Measurements from ENCODE around the gene LINC01488.

LINC01488 gene

DNA sequence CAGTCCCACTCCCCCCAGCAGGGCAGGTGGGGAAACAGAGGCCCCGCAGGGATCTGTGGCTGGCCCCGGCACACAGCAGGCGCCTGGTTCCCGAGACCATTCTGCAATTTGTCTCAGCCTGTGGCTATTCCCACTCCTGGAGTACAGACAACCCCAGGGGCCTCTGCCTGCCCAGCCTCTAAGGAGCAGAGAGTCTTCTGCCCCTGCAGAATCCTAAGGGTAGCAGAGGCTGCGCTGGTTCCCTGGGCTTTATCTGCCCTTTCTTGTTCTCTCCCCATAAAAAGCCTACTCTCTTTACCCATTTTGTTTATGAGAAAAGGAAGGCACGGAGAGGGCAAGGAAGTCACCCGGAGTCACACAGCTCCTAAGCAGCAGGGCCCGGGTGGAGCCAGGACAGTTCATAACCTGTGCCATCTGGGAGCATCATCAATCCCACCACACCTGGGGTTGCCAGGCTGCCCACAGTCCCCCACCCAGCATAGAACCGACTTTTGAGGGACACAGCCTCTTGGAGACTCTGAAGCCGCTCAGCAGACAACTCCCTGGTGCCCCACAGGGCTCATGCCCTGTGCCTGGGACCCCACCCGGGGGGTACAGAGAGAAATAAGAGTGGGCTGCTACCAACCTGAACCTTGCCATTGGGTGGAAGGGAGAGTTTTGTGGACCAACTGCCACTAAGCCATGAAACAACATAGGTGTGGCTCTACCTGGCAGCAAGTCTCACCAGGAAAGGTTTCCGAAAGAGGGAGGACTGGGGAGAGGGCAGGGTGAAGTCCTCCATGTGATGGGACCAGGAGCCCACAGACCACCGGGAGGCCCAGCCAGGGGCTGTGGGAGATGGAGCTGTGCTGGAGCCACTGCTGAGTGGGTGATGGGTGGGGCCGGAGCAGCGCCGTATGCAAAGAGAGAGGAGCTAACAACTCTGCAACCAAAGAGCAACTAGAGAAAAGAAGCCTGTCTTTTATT lies 17.2 kb upstream of the LINC01488 start:
- H3K27me3 ChIP-seq (ENCODE audit: low read depth): no peaks in the 10 kb centered on the region
- no peaks in the 10 kb centered on the region for H3K4me1 ChIP-seq
- 0 out of 2 replicates have a peak, but pooled peaks cover 4% of the 10 kb centered on the region for H3K9me3 ChIP-seq
- DNase-seq (ENCODE audit: low spot score in 2 of 2): no peak
- no peak overlapping the region for H3K4me3 ChIP-seq
- in situ Hi-C loops (cut with MboI; ENCODE audit: low sequenced_read_pairs): no loop called here
- H3K36me3 ChIP-seq (replicated peaks): no peaks in the 10 kb centered on the region

DNA sequence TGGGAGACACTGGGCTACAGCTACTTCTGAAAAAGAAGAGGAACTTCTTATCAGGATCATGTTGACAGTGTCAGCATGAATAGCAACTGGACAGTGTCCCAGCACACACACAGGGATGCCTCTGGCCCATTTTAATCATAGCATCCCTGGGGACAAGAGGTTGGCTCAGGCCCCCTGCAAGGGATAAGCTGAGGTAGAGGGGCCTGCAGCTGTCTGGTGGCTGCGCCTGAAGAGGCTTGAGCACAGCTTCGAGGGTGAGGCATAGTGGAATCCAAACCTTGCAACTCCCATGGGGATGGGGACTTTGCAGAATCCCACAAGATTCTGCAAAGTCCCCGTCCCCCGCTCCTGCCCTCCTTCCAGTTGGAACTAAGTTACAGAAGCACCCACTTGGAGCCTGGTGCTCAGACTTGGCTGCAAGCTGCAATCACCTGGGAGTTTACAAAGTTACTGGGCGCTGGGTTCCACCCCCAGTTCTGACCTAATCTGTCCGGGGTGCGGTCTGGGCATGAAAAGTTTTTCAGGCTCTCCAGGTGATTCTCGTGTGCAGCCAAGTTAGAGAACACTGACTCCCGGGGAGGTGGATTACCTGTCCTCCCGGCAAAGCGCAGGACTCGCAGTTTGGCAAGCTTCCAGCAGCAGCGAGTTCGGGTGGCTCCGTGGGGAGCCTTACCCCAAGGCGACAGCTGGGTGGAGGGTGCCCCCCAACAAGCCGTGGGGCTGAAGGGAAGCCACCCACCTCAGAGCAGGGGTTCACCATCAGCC lies 16.0 kb upstream of the LINC01488 start:
- H3K9me3 ChIP-seq: 0 out of 2 replicates have a peak, but pooled peaks cover 4% of the 10 kb centered on the region
- in situ Hi-C loops (cut with MboI; ENCODE audit: low sequenced_read_pairs): no loop called here
- no peaks in the 10 kb centered on the region for H3K27me3 ChIP-seq (ENCODE audit: low read depth)
- DNase-seq (ENCODE audit: low spot score in 2 of 2): no peak
- H3K4me1 ChIP-seq: no peaks in the 10 kb centered on the region
- H3K36me3 ChIP-seq (replicated peaks): no peaks in the 10 kb centered on the region
- no peak overlapping the region for H3K4me3 ChIP-seq

DNA sequence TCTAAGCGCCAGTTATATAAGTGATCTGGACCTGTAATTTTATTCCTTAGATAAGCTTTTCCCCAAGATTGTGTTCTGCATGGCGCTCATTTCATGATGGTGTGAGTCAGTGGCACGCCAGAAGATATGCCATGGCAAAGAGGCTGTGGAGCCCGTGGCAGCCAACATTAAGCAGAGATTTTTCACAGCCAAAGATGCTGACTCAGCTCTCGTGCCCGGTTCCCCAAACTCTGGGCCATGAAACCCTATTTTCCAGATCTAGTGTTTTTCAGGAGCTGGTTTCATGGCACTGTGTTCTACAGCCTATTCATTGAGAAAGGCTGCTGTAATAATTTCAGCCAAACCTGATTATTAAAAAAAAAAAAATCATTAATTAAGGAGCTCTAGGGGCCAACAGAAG lies 15.4 kb upstream of the LINC01488 start:
- H3K4me1 ChIP-seq: no peaks in the 10 kb centered on the region
- in situ Hi-C loops (cut with MboI; ENCODE audit: low sequenced_read_pairs): no loop called here
- no peak overlapping the region for H3K4me3 ChIP-seq
- no peaks in the 10 kb centered on the region for H3K27me3 ChIP-seq (ENCODE audit: low read depth)
- H3K36me3 ChIP-seq (replicated peaks): no peaks in the 10 kb centered on the region
- DNase-seq (ENCODE audit: low spot score in 2 of 2): no peak
- H3K9me3 ChIP-seq: 0 out of 2 replicates have a peak, but pooled peaks cover 3% of the 10 kb centered on the region

DNA sequence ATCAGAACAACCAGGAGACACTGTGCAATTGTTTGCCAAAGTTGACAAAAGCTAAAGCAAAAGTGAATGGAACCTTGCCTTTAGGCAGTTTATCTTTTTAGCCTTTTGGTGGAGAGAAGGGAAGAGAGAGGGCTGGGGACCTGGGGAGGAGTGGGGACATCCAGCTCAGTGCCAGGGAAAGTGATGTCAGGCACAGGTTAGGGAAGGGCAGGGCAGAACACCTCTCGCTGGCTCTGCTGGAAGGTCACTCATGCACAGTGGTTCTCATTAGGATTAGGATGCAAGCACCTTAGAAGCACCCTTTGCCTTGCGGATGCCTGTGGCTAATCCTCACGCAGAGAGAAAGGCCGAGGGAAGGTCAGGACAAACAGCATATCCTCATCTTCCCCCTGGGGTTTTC lies 14.3 kb upstream of the LINC01488 start:
- Histone ChIP-seq H3K4me3 (no peak overlapping the region), H3K9me3 (no peaks in the 10 kb centered on the region), H3K4me1 (no peaks in the 10 kb centered on the region), H3K36me3 (replicated peaks) (no peaks in the 10 kb centered on the region), H3K27me3 (ENCODE audit: low read depth) (no peaks in the 10 kb centered on the region)
- no peak for DNase-seq (ENCODE audit: low spot score in 2 of 2)
- in situ Hi-C loops (cut with MboI; ENCODE audit: low sequenced_read_pairs): no loop called here

DNA sequence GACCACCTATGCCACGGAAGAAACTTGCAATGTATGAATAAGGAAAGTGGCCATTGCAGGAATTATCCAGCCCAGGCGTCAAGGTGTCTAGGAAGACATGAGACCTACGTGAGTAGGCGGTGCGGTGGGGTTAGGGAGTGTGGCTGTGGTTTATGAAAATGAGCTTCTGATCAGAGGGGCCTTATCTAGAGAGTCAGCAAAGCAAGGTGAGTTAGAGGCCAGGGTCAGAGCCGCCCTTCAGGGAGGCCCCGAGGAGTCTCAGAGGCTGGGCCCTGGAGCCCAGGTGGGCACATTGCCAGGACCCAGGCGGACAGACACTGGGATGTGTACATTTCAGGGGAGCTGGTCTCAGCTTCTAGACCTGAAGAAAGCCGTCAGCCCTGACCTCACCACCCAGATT lies 13.8 kb upstream of the LINC01488 start:
- in situ Hi-C loops (cut with MboI; ENCODE audit: low sequenced_read_pairs): no loop called here
- no peaks in the 10 kb centered on the region for H3K4me1 ChIP-seq
- no peak for DNase-seq (ENCODE audit: low spot score in 2 of 2)
- no peaks in the 10 kb centered on the region for H3K36me3 ChIP-seq (replicated peaks)
- H3K9me3 ChIP-seq: no peaks in the 10 kb centered on the region
- H3K27me3 ChIP-seq (ENCODE audit: low read depth): no peaks in the 10 kb centered on the region
- no peak overlapping the region for H3K4me3 ChIP-seq

GRCh38 chr11:69468221-69468620 lies 13.2 kb upstream of the LINC01488 start:
- Histone ChIP-seq H3K9me3 (no peaks in the 10 kb centered on the region), H3K36me3 (replicated peaks) (no peaks in the 10 kb centered on the region), H3K4me1 (no peaks in the 10 kb centered on the region), H3K27me3 (ENCODE audit: low read depth) (no peaks in the 10 kb centered on the region), H3K4me3 (no peak overlapping the region)
- in situ Hi-C loops (cut with MboI; ENCODE audit: low sequenced_read_pairs): no loop called here
- DNase-seq (ENCODE audit: low spot score in 2 of 2): no peak

DNA sequence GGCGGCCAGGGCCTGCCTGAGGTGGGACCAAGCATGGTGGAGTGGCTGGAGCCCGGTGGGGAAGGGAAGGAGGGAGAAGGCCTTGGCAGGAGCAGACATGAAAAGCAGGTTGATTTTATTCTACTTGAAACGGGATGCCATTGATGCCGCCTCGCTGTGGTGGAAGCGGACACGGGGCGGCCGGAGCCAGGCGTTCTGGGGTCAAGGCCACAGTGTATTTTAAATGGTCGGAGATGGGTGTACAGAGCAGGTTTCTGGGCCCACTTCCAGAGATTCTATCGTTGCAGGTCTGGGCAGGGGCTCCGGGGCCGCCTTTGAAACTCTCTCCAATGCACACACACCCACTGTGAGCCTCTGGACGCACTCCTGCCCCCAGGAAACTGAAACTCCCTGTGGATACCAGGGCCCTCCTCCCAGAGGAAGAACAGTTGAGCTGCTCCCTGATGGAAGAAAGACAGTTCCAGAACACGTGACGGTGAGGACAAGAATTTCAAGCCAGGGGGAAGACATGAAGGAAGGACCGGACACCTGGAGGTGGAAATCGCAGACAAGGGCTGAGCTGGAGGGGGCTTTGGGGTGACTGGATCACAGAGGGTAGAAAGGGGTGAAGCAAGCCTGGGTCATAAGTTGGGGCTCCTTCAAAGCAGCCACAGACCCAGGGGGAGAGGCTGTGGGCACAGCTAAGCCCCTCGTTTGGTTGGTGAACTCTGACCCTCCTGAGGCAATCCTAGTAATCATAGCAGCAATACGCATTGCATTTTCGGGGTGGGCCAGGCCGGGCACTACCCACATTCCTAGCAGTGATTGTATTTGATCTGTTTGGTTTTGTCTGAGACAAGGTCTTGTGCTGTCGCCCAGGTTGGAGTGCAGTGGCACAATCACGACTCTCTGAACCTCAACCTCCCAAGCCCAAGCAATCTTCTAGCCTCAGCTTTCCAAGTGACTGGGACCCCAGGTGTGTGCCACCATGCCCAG lies 12.3 kb upstream of the LINC01488 start:
- in situ Hi-C loops (cut with MboI; ENCODE audit: low sequenced_read_pairs): no loop called here

DNA sequence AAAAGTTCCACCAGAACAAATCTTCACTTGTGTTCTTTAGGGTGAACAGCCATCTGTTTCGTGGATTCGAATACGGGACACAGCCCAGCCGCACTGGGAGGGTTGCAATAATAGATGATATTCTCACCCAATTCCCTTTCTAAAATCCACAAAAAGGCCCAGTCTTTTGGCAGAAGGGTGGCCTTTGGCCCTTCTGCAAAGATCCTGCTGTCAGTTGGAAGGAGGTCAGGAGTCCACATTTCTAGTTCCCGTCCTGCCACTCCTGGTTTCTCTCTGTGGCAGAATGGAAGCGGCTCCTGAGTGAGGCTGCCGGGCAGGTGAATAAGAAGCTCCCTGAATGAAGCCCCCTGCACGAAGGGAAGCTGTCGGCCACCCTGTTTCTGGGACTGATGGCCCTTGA lies 11.2 kb upstream of the LINC01488 start:
- no peaks in the 10 kb centered on the region for H3K9me3 ChIP-seq
- DNase-seq (ENCODE audit: low spot score in 2 of 2): no peak
- no peaks in the 10 kb centered on the region for H3K4me1 ChIP-seq
- H3K36me3 ChIP-seq (replicated peaks): no peaks in the 10 kb centered on the region
- in situ Hi-C loops (cut with MboI; ENCODE audit: low sequenced_read_pairs): no loop called here
- no peaks in the 10 kb centered on the region for H3K27me3 ChIP-seq (ENCODE audit: low read depth)
- H3K4me3 ChIP-seq: no peak overlapping the region

More for the DNA sequence above, 12.3 kb upstream of the LINC01488 start:
- H3K36me3 ChIP-seq (replicated peaks): no peaks in the 10 kb centered on the region
- no peak for DNase-seq (ENCODE audit: low spot score in 2 of 2)
- H3K4me1 ChIP-seq: no peaks in the 10 kb centered on the region
- no peak overlapping the region for H3K4me3 ChIP-seq
- H3K27me3 ChIP-seq (ENCODE audit: low read depth): no peaks in the 10 kb centered on the region
- no peaks in the 10 kb centered on the region for H3K9me3 ChIP-seq

- in situ Hi-C loops (cut with MboI; ENCODE audit: low sequenced_read_pairs): no loop called here
- Histone ChIP-seq H3K36me3 (replicated peaks) (no peaks in the 10 kb centered on the region), H3K4me1 (no peaks in the 10 kb centered on the region), H3K27me3 (ENCODE audit: low read depth) (no peaks in the 10 kb centered on the region), H3K4me3 (no peak overlapping the region), H3K9me3 (no peaks in the 10 kb centered on the region)
- DNase-seq (ENCODE audit: low spot score in 2 of 2): peak in 1 of 2 experiments; percentile 19
Measured at GRCh38 chr11:69470793-69471728, 10.4 kb upstream of the LINC01488 start.

- no peaks in the 10 kb centered on the region for H3K9me3 ChIP-seq
- no peaks in the 10 kb centered on the region for H3K4me1 ChIP-seq
- no peak overlapping the region for H3K4me3 ChIP-seq
- H3K36me3 ChIP-seq (replicated peaks): no peaks in the 10 kb centered on the region
- H3K27me3 ChIP-seq (ENCODE audit: low read depth): no peaks in the 10 kb centered on the region
- in situ Hi-C loops (cut with MboI; ENCODE audit: low sequenced_read_pairs): no loop called here
- no peak for DNase-seq (ENCODE audit: low spot score in 2 of 2)
Measured at GRCh38 chr11:69471729-69472540, 9.5 kb upstream of the LINC01488 start.

DNA sequence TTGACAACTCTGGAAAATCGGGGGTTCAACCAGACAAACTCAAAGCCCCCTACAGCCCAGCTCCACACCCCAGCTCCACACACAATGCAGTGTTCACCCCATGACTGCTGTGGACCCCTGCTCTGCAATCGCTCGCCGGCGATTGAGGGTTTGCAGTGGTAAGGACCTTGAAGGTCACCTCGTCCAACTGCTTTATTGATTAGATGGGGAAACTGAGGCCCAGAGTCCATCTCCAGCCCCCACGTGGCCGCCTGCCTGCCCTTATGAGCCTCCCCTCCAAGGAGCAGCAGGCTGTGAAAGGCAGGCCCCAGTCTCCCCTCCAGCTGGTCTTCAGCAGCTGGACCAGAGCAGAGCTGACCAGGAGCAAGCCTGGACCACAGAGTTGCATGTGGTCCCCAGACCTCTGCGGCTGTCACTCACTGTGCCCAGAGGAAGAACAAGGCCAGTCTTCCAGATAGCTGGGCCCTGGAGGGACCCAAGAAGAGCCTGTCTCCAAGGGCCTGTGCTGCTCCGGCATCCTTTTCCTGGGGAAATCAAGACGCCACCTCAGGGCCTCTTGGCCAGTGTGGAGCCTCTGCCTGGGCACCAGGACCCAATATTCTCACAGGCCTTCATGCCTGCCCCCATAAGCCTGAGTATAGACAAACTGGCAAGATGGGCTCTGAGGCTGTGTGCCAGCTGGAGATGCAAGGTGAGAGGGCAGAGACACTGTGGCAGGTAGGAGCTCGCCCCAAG lies 8.8 kb upstream of the LINC01488 start:
- no peaks in the 10 kb centered on the region for H3K4me1 ChIP-seq
- in situ Hi-C loops (cut with MboI; ENCODE audit: low sequenced_read_pairs): no loop called here
- no peaks in the 10 kb centered on the region for H3K27me3 ChIP-seq (ENCODE audit: low read depth)
- no peak overlapping the region for H3K4me3 ChIP-seq
- no peaks in the 10 kb centered on the region for H3K36me3 ChIP-seq (replicated peaks)
- no peaks in the 10 kb centered on the region for H3K9me3 ChIP-seq
- no peak for DNase-seq (ENCODE audit: low spot score in 2 of 2)
